ENCODE results near the gene FAM187B.

The FAM187B gene

GRCh38 chr19:35216016-35216832, 12.3 kb downstream of the FAM187B start:
- DNase-seq = no peak
- H3K4me3 ChIP-seq (ENCODE audit: low read depth, low read length) = no peak overlapping the region
- no peaks in the 10 kb centered on the region for H3K36me3 ChIP-seq (replicated peaks)
- in situ Hi-C loops (cut with HindIII; ENCODE audit: low pct_ligation_motif_present, low sequenced_read_pairs) = no loop called here
- no peak overlapping the region for H3K27ac ChIP-seq
- TF ChIP-seq CTCF (IDR thresholded peaks at IDR 0.05; ENCODE audit: low read depth, low read length, missing control alignments) = no peak
- H3K27me3 ChIP-seq (replicated peaks) = no peaks in the 10 kb centered on the region

- in situ Hi-C loops (cut with HindIII; ENCODE audit: low pct_ligation_motif_present, low sequenced_read_pairs) = no loop called here
- H3K27ac ChIP-seq = no peak overlapping the region
- H3K4me3 ChIP-seq (ENCODE audit: low read depth, low read length) = no peak overlapping the region
- TF ChIP-seq CTCF (IDR thresholded peaks at IDR 0.05; ENCODE audit: low read depth, low read length, missing control alignments) = no peak
- H3K27me3 ChIP-seq (replicated peaks) = no peaks in the 10 kb centered on the region
- H3K36me3 ChIP-seq (replicated peaks) = no peaks in the 10 kb centered on the region
- DNase-seq = no peak
Observed at GRCh38 chr19:35214766-35215422, 13.6 kb downstream of the FAM187B start.

GRCh38 chr19:35213663-35214632, 14.6 kb downstream of the FAM187B start:
- Histone ChIP-seq H3K4me3 (ENCODE audit: low read depth, low read length) (no peak overlapping the region), H3K27ac (no peak overlapping the region), H3K36me3 (replicated peaks) (no peaks in the 10 kb centered on the region), H3K27me3 (replicated peaks) (no peaks in the 10 kb centered on the region)
- peak; percentile 77 for DNase-seq
- no peak for TF ChIP-seq CTCF (IDR thresholded peaks at IDR 0.05; ENCODE audit: low read depth, low read length, missing control alignments)
- in situ Hi-C loops (cut with HindIII; ENCODE audit: low pct_ligation_motif_present, low sequenced_read_pairs) = no loop called here

- no peak for DNase-seq
- H3K27ac ChIP-seq = no peak overlapping the region
Observed at GRCh38 chr19:35212241-35212640, 16.3 kb downstream of the FAM187B start.

More at GRCh38 chr19:35212241-35212640, 16.3 kb downstream of the FAM187B start:
- in situ Hi-C loops (cut with HindIII; ENCODE audit: low pct_ligation_motif_present, low sequenced_read_pairs) = no loop called here
- Histone ChIP-seq H3K36me3 (replicated peaks) (no peaks in the 10 kb centered on the region), H3K27me3 (replicated peaks) (no peaks in the 10 kb centered on the region), H3K4me3 (ENCODE audit: low read depth, low read length) (no peak overlapping the region)
- no peak for TF ChIP-seq CTCF (IDR thresholded peaks at IDR 0.05; ENCODE audit: low read depth, low read length, missing control alignments)
